NCI-H2196 treated with DMSO at 0.1 percent for 48 hours (cell line): Measurements from ENCODE around the gene GUCY2C.

Experiments
- DNase-seq: peaks from one replicate; lab custom pipeline; 2025; ENCODE audit not compliant: unreplicated experiment; lab: John Stamatoyannopoulos, UW

GUCY2C gene

DNA sequence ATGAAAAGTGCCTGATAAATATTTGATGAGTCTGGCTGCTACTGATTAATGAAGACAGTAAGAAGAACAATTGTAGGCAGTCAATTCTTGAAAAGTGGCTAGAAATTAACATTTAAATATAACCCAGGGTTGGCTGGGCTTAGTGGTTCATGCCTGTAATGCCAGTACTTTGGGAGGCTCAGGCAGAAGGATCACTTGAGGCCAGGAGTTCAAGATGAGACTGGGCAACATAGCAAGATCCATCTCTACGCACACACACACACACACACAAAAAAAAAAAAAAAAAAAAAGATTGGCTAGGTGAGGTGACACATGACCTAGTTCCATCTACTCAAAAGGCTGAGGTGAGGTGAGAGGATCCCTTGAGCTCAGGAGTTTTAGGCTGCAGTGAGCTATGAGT, 120.8 kb downstream of the GUCY2C start:
- DNase-seq = no peak

DNA sequence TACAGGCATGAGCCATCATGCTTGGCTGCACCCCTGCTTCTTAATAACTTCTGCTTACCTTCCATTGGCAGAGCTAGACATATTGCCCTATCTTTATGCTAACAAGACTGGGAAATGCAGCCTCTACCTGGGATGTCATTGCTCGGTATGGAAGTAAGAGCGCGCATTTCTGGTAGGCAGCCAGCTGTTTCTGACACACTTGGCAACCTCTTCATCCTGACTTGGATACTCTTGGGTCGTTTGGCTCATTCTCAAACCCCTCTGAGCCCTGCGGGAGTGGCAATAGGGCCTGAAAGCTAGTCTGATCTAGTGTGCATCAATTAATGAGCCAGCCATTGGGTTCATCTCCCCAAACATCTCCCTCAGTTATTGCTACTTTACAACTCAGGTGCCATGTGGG, 123.3 kb downstream of the GUCY2C start:
- no peak for DNase-seq

DNA sequence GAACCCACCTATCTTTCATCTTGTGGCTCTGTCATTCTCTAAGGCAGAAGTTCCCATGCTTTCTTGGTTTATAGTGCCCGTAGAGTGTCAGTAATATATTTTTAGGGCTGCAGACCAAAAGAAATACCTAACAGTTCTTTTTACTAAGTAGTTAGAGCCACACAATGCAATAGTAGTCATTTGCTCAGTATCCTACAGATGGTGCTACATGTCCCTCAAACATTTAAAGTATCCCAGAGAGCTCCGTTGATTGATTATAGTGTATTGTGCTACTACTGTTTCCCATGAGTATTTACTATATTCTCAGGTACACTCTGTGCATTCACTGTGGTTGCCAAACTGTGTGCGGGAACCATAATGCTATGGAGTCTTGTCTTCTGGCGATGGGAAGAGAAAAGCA, 124.0 kb downstream of the GUCY2C start:
- DNase-seq = no peak

DNA sequence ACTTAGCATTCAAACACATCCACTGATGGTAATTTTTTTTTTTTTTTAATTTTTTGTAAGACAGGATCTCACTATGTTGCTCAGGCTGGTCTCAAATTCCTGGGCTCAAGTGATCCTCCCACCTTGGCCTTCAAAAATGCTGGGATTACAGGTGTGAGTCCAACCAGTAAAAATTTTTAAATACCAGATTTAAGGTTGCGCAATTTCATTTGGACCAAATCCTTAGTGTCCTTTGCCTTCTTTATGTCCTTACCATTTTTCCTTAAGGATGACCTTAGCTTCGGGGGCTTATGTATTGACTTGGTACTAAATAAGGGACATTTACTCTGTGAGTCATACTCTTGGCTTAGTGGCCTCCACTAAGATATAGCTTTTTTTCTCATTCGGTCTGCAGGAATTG, 124.6 kb downstream of the GUCY2C start:
- no peak for DNase-seq

DNA sequence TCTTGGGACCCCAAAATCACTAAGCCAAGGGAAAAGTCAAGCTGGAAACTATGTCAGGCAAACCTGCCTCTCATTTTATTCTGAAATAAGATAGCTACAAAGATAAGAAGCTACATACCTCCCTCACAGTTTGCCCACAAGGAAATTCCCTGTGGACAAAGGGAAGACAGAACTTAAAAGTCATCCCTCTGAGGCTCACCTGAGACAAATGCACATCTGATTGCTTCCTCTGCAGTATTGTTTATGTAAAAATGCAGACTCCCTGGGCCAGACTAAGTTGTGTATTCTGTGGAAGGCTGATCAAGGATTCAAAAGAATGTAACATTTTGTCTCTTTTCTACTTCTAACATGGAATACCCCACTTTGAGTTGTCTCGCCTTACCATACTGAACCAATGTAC, 126.2 kb downstream of the GUCY2C start:
- DNase-seq = no peak

DNA sequence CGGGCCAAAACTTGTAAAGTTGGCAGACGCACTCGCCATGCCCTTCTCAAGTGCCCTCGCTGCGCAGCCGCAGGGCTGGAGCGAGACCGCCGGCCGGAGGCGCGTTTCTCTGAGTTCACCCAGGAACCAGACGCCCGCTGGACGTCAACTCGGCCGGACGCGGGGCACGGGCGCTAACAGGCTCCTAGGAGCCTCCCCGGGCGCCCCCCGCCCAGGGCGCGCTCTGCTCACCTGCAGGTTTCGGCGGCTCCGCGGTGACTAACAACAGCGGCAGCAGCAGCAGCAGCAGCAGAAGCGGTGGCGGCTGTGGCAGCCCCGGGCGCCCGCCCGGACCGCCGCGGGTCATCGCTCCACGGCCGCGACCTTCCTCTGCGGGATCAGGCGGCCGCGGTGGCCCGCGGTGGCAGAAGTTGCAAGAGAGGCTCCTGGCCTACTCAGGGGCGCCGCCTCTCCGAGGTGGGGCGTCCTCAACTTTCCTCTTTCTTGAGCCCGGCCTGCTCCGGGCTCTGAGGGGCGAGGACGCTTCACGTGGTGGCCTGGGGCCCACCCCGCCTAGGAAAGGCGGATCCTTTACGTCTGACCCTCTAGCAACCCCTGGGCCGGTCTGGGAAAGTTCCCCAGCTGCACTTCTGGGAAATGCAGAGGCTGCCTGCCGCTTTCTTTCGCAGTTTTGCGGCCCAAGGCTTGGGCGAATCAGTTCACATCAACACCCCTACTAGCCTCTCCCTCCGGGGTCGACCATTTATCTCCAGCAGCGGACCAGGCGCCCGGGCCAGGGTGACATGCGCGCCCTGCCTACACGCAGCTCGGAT, 128.8 kb downstream of the GUCY2C start, which contains the start of gene PLBD1:
PLBD1 (minus strand) TSS at position 533 of the 812 bp plus-strand sequence; CDS start at position 346, 187 bp downstream.
- DNase-seq = no peak

DNA sequence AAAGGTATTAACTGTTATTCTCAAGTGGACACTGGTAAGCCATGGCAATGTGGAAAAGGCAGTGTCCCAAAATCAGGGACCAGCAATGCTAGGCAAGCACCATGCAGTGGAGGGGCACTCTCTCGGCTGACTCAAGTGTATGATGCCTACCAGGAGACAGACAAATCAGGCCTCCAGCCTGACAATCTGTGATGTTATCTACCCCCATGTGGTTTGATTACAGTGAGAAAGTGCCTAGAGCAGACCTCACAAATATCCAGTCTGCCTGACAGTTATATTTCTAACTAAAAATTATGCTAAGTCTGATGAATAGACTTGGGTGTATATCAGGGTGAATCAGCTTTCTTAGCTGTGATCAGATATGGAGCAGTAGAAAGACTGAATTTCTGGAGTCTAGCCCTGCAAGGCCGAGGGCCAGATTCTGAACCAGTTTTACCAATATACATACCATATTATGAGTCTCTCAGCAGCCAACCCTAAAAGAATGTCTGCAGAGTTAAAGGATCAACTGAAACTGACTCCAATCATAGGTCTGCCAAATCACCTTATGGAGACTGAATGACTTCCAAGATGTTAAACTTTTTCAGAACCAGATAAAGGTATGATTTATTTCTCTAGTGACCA, 132.0 kb downstream of the GUCY2C start:
- DNase-seq = no peak

DNA sequence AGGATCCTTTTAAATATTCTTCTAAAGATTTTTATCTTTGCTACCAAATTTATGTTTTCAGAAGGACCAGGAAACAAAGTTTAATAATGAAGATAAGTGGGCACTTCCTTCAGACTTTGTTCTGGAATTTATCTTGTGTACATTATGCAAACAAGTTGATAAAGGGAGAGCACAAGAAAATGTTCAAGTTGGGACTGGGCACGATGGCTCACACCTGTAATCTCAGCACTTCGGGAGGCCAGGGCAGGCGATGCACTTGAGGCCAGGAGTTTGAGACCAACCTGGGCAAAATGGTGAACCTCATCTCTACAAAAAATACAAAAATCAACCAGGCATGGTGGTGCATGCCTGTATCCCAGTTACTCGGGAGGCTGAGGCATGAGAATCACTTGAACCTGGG, 133.4 kb downstream of the GUCY2C start:
- DNase-seq = no peak
